A549 treated with dexamethasone at 1 μM for 4 hours (cell line): ENCODE results near the gene CYP2C9. TPM values are rescaled to one million over a fixed set of nuclear protein-coding genes. Genes with fewer than 3 reads are reported as not detected.

Experiments
- total RNA-seq: library from RNA; stranded (reverse); fragments of 200-300 nt; extraction: Qiagen RNA extraction; gene quantifications from 5 replicates; pipeline ENCODE4 v1.2.3, GENCODE V29; 2022

Gene CYP2C9
- total RNA-seq = not detected in 5 replicates

DNA sequence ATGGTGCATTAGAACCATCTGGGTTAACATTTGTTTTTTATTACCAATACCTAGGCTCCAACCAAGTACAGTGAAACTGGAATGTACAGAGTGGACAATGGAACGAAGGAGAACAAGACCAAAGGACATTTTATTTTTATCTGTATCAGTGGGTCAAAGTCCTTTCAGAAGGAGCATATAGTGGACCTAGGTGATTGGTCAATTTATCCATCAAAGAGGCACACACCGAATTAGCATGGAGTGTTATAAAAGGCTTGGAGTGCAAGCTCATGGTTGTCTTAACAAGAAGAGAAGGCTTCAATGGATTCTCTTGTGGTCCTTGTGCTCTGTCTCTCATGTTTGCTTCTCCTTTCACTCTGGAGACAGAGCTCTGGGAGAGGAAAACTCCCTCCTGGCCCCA, at the start of gene CYP2C9:
TSS of gene CYP2C9 (plus strand) at position 276 of the 400 bp plus-strand sequence. CDS start at position 301, 25 bp downstream.

Other genes with a start within 250 kb of the CYP2C9 start
- gene CYP2C19, start 176.0 kb upstream of the CYP2C9 start, total RNA-seq = 0.11 TPM in 1 of 5 replicates, not detected in the others
- not detected in 5 replicates for gene CYP2C8, start 130.8 kb downstream of the CYP2C9 start, total RNA-seq